ENCODE data around the gene STON2. TPM values are rescaled to one million over a fixed set of nuclear protein-coding genes. Genes with fewer than 3 reads are reported as not detected.

STON2 gene
- total RNA-seq, 1 donor from 2014 or later: 66.8 TPM

- Mint-ChIP-seq H3K9me3 (ENCODE audit: unreplicated experiment) (no peaks in the 10 kb centered on the region), H3K27me3 (ENCODE audit: unreplicated experiment) (peaks cover 3% of the 10 kb centered on the region), H3K4me1 (ENCODE audit: unreplicated experiment) (peaks cover 29% of the 10 kb centered on the region), H3K4me3 (ENCODE audit: unreplicated experiment) (no peak overlapping the region), H3K36me3 (ENCODE audit: low read depth, unreplicated experiment) (peaks cover under 1% of the 10 kb centered on the region), H3K27ac (ENCODE audit: unreplicated experiment) (no peak overlapping the region)
- TF ChIP-seq CTCF (IDR thresholded peaks at IDR 0.05; ENCODE audit: unreplicated experiment): no peak
- no peak for DNase-seq (ENCODE audit: low spot score)
Measured at GRCh38 chr14:81326451-81326850, 73.7 kb downstream of the STON2 start.

- peaks cover 17% of the 10 kb centered on the region for H3K36me3 Mint-ChIP-seq (ENCODE audit: low read depth, unreplicated experiment)
- peaks cover 41% of the 10 kb centered on the region for H3K4me1 Mint-ChIP-seq (ENCODE audit: unreplicated experiment)
- H3K27ac Mint-ChIP-seq (ENCODE audit: unreplicated experiment): peak overlapping the region; percentile 87
- peak overlapping the region; percentile 88 for H3K4me3 Mint-ChIP-seq (ENCODE audit: unreplicated experiment)
- no peak for TF ChIP-seq CTCF (IDR thresholded peaks at IDR 0.05; ENCODE audit: unreplicated experiment)
- H3K27me3 Mint-ChIP-seq (ENCODE audit: unreplicated experiment): peaks cover 6% of the 10 kb centered on the region
- H3K9me3 Mint-ChIP-seq (ENCODE audit: unreplicated experiment): no peaks in the 10 kb centered on the region
- DNase-seq (ENCODE audit: low spot score): peak; percentile 46
Measured at GRCh38 chr14:81324011-81324410, 76.1 kb downstream of the STON2 start.

GRCh38 chr14:81323093-81323492, 77.0 kb downstream of the STON2 start:
- Mint-ChIP-seq H3K4me3 (ENCODE audit: unreplicated experiment) (peak overlapping the region; percentile 88), H3K9me3 (ENCODE audit: unreplicated experiment) (no peaks in the 10 kb centered on the region), H3K27me3 (ENCODE audit: unreplicated experiment) (peaks cover 10% of the 10 kb centered on the region), H3K27ac (ENCODE audit: unreplicated experiment) (peak overlapping the region; percentile 16), H3K36me3 (ENCODE audit: low read depth, unreplicated experiment) (peaks cover 20% of the 10 kb centered on the region), H3K4me1 (ENCODE audit: unreplicated experiment) (peaks cover 46% of the 10 kb centered on the region)
- no peak for TF ChIP-seq CTCF (IDR thresholded peaks at IDR 0.05; ENCODE audit: unreplicated experiment)
- DNase-seq (ENCODE audit: low spot score): no peak

- peaks cover 20% of the 10 kb centered on the region for H3K36me3 Mint-ChIP-seq (ENCODE audit: low read depth, unreplicated experiment)
- no peak for DNase-seq (ENCODE audit: low spot score)
- no peaks in the 10 kb centered on the region for H3K9me3 Mint-ChIP-seq (ENCODE audit: unreplicated experiment)
- TF ChIP-seq CTCF (IDR thresholded peaks at IDR 0.05; ENCODE audit: unreplicated experiment): no peak
- no peak overlapping the region for H3K27ac Mint-ChIP-seq (ENCODE audit: unreplicated experiment)
- H3K4me1 Mint-ChIP-seq (ENCODE audit: unreplicated experiment): peaks cover 70% of the 10 kb centered on the region
- H3K27me3 Mint-ChIP-seq (ENCODE audit: unreplicated experiment): peaks cover 10% of the 10 kb centered on the region
- peak overlapping the region; percentile 48 for H3K4me3 Mint-ChIP-seq (ENCODE audit: unreplicated experiment)
Measured at GRCh38 chr14:81319946-81320345, 80.2 kb downstream of the STON2 start.

- H3K4me1 Mint-ChIP-seq (ENCODE audit: unreplicated experiment): peaks cover 71% of the 10 kb centered on the region
- H3K36me3 Mint-ChIP-seq (ENCODE audit: low read depth, unreplicated experiment): peaks cover 20% of the 10 kb centered on the region
- no peak for DNase-seq (ENCODE audit: low spot score)
- H3K27me3 Mint-ChIP-seq (ENCODE audit: unreplicated experiment): peaks cover 10% of the 10 kb centered on the region
- no peaks in the 10 kb centered on the region for H3K9me3 Mint-ChIP-seq (ENCODE audit: unreplicated experiment)
- no peak for TF ChIP-seq CTCF (IDR thresholded peaks at IDR 0.05; ENCODE audit: unreplicated experiment)
- no peak overlapping the region for H3K27ac Mint-ChIP-seq (ENCODE audit: unreplicated experiment)
- H3K4me3 Mint-ChIP-seq (ENCODE audit: unreplicated experiment): no peak overlapping the region
Measured at GRCh38 chr14:81319314-81319713, 80.8 kb downstream of the STON2 start.

Data from endothelial cell (in vitro differentiated cells).